Kidney tubule cell (primary cell): ENCODE results near the gene VCAM1.
"Not testable (repeated sequence)": the region's sequence is repeated elsewhere in the genome, so short reads cannot be mapped to it uniquely, and the experiment has no call there.

ENCODE experiments used
- DNase-seq: peaks from one replicate; pipeline ENCODE4 v3.0.0-alpha.2; 2018; ENCODE audit warnings: low spot score

The VCAM1 gene

GRCh38 chr1:100778748-100779147 is 59.2 kb downstream of the VCAM1 start:
- no peak for DNase-seq

- DNase-seq: no peak
Observed at GRCh38 chr1:100780814-100781213, 61.3 kb downstream of the VCAM1 start.

DNA sequence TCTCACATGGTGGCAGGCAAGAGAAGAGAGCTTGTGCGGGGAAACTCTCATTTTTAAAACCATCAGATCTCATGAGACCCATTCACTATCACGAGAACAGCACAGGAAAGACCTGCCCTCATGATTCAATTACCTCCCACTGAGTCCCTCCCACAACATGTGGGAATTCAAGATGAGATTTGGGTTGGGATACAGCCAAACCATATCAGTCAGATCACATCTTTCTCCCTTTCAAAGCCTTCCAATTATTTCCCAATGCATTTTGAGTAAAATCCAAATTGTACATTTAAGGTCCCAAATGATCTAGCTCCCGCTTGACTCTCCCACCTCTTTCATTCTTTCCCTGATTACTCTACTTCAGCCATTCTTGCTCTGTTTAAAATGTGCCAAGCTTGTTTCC is 62.2 kb downstream of the VCAM1 start:
- not testable (repeated sequence) for DNase-seq

DNA sequence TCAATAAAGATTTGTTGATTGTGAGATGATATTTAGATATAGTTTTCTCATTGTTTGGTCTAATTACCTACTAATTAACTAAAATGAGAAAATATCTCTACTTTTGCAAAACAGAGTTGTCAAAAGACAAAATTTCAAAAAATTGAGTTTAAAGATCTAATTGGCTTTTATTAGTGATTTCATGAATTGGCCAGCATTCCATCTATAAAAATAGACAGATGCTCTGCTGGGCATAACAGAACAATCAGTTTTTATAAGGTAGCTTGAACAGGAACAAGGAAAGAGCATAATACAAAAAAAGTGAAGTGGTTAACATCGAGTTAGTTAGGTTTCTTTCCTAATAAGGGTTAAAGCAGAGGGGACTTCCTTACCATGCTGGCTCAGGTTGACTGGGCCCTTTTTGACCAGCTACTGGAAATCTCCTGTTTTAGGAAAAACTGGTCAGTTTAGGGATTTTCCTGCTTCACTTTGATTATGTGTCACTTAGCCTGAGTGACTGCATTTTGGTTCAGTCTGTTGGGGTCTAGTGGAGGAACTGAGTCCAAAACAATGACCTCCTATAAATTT is 63.0 kb downstream of the VCAM1 start:
- no peak for DNase-seq

GRCh38 chr1:100785470-100786052 is 66.0 kb downstream of the VCAM1 start:
- no peak for DNase-seq

DNA sequence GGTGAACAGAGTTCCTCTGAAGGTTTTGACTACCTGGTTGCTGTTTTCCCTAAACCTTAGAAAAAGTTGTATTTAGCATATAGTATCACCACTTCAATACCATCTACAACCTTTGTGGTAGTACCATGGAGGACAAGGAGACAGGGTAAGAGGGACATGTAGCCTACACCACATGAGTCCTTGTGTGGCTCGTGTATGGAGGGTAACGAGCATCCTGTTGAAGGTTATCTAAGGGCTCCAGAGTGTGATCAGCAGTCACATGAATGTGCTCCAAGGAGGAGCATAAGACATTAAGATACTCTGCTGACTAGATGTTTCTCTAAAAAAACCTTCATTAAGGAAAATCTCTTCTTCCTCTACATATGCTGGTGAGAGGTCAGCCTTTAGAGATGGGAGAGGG is 67.3 kb downstream of the VCAM1 start:
- no peak for DNase-seq
